Suprapubic skin (tissue), 4 donors: ENCODE measurements around the gene NBPF11. TPM values are rescaled to one million over a fixed set of nuclear protein-coding genes. Genes with fewer than 3 reads are reported as not detected.
"Not testable (repeated sequence)": the region's sequence is repeated elsewhere in the genome, so short reads cannot be mapped to it uniquely, and the experiment has no call there.

Source experiments
- DNase-seq, 2 donors: peaks; one replicate each; pipeline ENCODE4 v3.0.0-alpha.2; 2019; ENCODE audit warnings: low spot score in 2 of 2
- H3K27ac ChIP-seq: fragments of 200-600 bp; sonication (generic); one replicate; pipeline ENCODE4 v1.5.1; 2019
- H3K27me3 ChIP-seq: fragments of 200-600 bp; sonication (generic); one replicate; pipeline ENCODE4 v1.5.1; 2019
- H3K36me3 ChIP-seq: fragments of 200-600 bp; sonication (generic); one replicate; pipeline ENCODE4 v1.5.1; 2019
- H3K4me1 ChIP-seq: fragments of 200-600 bp; sonication (generic); one replicate; pipeline ENCODE4 v1.5.1; 2019
- H3K4me3 ChIP-seq: fragments of 200-600 bp; sonication (generic); one replicate; pipeline ENCODE4 v1.5.1; 2019; ENCODE audit warnings: mild to moderate bottlenecking
- H3K9me3 ChIP-seq: fragments of 200-600 bp; sonication (generic); one replicate; pipeline ENCODE4 v1.5.1; 2019
- WGBS: methylation state at CpG from one replicate; pipeline ENCODE4 v1.1.5; 2018; 5-methylcytosine and 5-hydroxymethylcytosine counted together
- total RNA-seq, 4 donors: library from RNA; depleted of rRNA; stranded (reverse); fragments of >200 nt; gene quantifications; one replicate each; pipeline ENCODE4 v1.1.0, GENCODE V29; 2016

The NBPF11 gene
- total RNA-seq, 4 donors from 2014 or later, result 6.9 to 40.0 (median 11.3) TPM

DNA sequence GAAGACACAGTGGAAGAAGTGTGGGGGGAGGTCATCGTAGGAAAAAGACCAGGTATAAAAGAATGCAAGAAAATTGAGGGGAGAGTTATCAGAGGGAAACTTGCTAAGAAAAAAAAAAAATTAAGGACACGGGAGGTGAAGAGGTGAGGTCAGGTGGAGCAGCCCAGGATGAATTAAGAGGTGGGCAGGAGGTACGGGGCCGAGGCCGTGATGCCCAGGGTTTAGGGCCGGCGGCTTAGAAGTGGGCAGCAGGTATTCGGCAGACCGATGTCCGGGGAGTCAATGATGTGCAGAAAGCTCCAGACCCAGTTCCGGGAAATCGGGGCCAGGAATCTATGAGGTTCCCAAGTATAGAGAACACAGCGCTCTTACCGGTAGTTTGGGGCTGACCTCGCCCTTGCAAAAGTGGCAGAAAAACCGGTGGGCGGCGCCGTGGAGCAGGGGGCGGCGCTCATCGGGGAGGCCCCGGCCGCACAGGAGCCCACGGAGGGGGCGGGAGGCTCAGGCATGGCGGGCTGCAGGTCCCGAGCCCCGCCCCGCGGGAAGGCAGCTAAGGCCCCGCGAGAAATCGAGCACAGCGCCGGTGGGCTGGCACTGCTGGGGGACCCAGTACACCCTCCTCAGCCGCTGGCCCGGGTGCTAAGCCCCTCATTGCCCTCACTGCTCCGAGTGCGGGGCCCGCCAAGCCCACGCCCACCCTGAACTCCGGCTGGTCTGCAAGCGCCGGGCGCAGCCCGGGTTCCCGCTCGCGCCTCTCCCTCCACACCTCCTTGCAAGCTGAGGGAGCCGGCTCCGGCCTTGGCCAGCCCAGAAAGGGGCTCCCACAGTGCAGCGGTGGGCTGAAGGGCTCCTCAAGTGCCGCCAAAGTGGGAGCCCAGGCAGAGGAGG lies 73.2 kb downstream of the NBPF11 start:
- no CpG with 5 or more reads among the region's 54 CpGs for WGBS
- H3K9me3 ChIP-seq, H3K27ac ChIP-seq, H3K36me3 ChIP-seq, DNase-seq, H3K4me1 ChIP-seq, H3K27me3 ChIP-seq, H3K4me3 ChIP-seq: not testable (repeated sequence)

DNA sequence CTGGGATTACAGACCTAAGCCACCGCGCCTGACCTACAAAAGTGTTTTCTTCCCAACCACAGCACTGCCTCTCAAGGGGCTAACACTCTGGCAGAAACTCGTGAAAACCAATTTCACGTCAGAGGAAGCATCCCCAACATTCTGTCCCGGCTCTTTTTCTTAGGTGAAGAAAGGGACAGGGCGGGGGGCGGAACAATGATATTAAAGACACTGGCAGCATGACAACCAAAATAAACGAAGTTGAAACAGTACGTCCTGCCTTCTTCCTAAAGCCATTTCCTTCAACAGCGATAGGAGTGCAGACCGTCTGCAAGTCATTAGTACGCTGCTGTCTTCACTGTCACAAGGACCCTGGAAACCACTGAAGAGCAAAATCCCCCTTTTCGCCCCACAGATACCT lies 74.0 kb downstream of the NBPF11 start:
- H3K36me3 ChIP-seq, H3K27me3 ChIP-seq, H3K4me1 ChIP-seq, H3K4me3 ChIP-seq, H3K9me3 ChIP-seq, H3K27ac ChIP-seq, DNase-seq: not testable (repeated sequence)
- WGBS, result no CpG with 5 or more reads among the region's 13 CpGs

DNA sequence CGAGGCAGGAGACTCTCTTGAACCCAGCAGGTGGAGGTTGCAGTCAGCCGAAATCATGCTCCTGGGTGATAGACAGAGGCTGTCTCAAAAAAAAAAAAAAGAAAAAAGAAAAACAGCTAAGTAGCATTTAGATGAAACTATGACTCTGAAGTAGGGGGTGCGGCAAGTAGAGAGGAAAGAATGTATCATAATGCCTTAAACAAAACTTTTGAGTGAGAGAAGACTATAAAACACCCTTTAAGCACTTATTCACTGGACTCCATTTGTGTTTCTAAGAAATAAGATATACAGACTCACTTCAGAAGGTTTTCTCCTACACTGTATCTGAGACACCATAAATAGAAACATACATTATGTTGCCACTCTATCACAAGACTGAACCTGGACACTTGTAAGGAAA lies 74.6 kb downstream of the NBPF11 start:
- not testable (repeated sequence) for H3K36me3 ChIP-seq, H3K9me3 ChIP-seq, H3K27ac ChIP-seq, H3K27me3 ChIP-seq, DNase-seq, H3K4me3 ChIP-seq, H3K4me1 ChIP-seq
- WGBS, result no CpG with 5 or more reads among the region's 3 CpGs

DNA sequence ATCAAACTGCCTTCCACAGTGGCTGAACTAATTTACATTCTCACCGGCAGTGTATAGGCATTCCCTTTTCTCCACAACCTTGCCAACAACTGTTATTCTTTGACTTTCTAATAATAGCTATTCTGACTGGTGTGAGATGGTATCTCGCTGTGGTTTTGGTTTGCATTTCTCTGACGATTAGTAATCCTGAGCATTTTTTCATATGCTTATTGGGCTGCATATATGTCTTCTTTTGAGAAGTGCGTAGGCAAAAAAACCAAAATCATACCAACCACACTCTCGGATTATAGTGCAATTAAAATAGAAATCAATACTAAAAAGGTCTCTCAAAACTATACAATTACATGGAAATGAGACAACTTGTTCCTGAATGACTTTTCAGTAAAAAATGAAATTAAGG lies 78.7 kb downstream of the NBPF11 start:
- WGBS, result no CpG with 5 or more reads among the region's 5 CpGs
- H3K27me3 ChIP-seq, H3K27ac ChIP-seq, H3K36me3 ChIP-seq, H3K4me1 ChIP-seq, DNase-seq, H3K9me3 ChIP-seq, H3K4me3 ChIP-seq: not testable (repeated sequence)

DNA sequence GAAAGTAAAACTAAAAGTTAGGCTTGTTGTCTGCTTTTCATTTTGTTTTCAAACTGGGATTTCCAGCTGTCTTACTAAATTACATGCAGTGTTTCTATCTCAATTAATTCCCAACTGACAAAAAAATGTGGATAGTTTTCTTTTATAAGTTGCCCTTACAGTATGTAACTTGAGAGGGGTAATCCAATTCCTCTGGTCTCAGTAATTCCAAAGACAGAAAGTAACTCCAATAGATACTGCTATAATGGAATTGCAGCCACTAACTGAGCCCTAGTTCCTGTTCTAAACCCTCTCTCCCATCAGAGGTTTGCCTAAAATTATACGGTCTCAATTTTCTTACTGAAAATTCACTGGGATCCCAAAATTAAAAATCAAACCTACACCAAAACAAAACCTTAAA lies 83.5 kb downstream of the NBPF11 start:
- H3K27me3 ChIP-seq, H3K9me3 ChIP-seq, H3K27ac ChIP-seq, H3K4me1 ChIP-seq, DNase-seq, H3K36me3 ChIP-seq, H3K4me3 ChIP-seq: not testable (repeated sequence)
- WGBS, result no CpG with 5 or more reads among the region's 1 CpG

DNA sequence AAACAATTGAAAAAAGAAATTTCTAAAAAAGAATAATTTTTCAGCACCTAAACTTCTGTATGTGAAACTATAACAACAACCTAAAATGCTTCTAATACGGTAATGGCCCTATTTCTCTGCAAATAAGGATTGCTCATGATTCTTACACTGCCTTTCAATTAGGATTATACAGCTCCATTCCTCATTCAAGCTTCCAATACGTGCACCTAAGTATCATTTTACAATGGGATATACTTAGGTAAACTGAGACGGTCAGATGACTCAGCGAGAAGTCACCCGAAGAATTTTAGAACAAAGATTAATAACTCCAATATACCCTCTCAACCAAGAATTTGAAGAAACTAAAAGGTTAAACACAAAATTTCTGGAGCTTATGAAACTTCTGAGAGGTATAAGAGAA lies 83.9 kb downstream of the NBPF11 start:
- not testable (repeated sequence) for H3K27ac ChIP-seq, DNase-seq, H3K27me3 ChIP-seq, H3K4me3 ChIP-seq, H3K36me3 ChIP-seq, H3K9me3 ChIP-seq, H3K4me1 ChIP-seq
- 60% methylated on average over 1 of the region's 5 CpGs for WGBS

DNA sequence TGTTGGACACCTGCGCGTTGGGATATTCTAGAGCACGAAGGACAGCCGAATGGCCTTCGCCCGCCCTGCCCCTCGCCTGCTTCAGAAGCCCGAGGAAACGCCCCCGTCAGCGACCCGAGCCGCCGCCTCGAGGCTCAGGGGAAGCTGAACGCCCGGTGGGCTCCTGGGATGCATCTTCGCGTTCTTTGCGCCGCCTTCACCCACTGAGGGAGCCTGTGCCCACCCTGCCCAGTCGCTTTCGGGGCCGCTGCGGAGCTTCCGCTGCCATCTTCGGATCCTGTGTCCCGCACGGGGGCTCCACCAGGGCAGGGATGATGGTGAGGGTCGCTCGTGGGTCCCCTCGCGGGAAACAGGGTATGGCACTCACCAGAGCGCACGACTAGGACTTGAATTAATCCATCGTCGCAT lies 91.8 kb downstream of the NBPF11 start:
- not testable (repeated sequence) for DNase-seq, H3K27me3 ChIP-seq, H3K36me3 ChIP-seq, H3K4me1 ChIP-seq, H3K9me3 ChIP-seq, H3K27ac ChIP-seq
- peak overlapping the region; percentile 44 for H3K4me3 ChIP-seq
- WGBS, result 0% methylated on average over 4 of the region's 37 CpGs

DNA sequence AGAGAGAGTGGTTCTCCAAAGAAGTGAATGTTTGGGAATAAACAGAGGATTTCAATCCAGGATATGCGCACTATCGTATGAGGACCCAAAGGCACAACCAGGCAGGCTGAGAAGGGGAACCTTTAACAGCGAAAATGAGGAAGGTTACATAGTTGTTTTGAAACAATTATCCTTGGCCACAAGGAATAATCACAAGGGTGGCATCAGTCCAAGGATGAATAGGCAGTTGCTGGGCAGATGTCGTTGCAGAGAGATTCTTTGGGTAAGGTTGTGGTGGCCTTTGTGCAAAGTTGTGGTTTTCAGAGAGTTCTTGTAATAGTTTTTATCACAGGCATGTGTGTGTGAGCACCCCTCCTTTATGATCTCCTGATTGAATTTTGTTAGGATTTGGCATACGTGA lies 94.7 kb downstream of the NBPF11 start:
- WGBS, result 64% methylated on average over 5 of the region's 5 CpGs
- H3K9me3 ChIP-seq, H3K4me3 ChIP-seq, DNase-seq, H3K27ac ChIP-seq, H3K4me1 ChIP-seq, H3K36me3 ChIP-seq, H3K27me3 ChIP-seq: not testable (repeated sequence)

Other genes starting within 250 kb of the NBPF11 start
- gene GJA8, start 249.5 kb downstream of the NBPF11 start, total RNA-seq, result not detected
- 10 to 100 TPM; 11.5 to 23.1 (median 17.1) TPM for gene GPR89B, start 223.9 kb downstream of the NBPF11 start, total RNA-seq